ENCODE measurements around the gene ELMO3. TPM values are rescaled to one million over a fixed set of nuclear protein-coding genes. Genes with fewer than 3 reads are reported as not detected.

ELMO3 gene
- total RNA-seq, 2 experiments from 2014 or later = 7.6 to 7.8 TPM

GRCh38 chr16:67228905-67229304 is 30.0 kb downstream of the ELMO3 start:
- H2AFZ ChIP-seq (ENCODE audit: low read length) = no peak overlapping the region
- no peak overlapping the region for H3K4me2 ChIP-seq (ENCODE audit: low read length)
- no TSS peak for BruUV-seq (replicated peaks)
- H3K4me3 ChIP-seq (ENCODE audit: low read depth, low read length, poor library complexity, severe bottlenecking) = no peak overlapping the region
- H4K20me1 ChIP-seq (ENCODE audit: insufficient read depth, low read length) = no peaks in the 10 kb centered on the region
- intact Hi-C loops (cut with micrococcal nuclease; ENCODE audit: unreplicated experiment) = loop anchor here (5.0 kb wide), 1 partner anchor 212 kb away; no protein-coding TSS in a partner anchor
- H3K4me1 ChIP-seq (ENCODE audit: insufficient read depth, low read length, poor library complexity, severe bottlenecking) = peaks cover 18% of the 10 kb centered on the region
- POLR2A ChIA-PET = interaction anchor here (1.3 to 1.8 kb wide), 2 partner anchors 16 to 19 kb away, joined by 3 to 8 read pairs; partner anchors contain the start of gene FHOD1
- H3K27ac ChIP-seq (ENCODE audit: low read depth, low read length, poor library complexity, severe bottlenecking) = no peak overlapping the region
- CTCF ChIA-PET (ENCODE audit: unreplicated experiment) = no interaction called here
- H3K36me3 ChIP-seq (ENCODE audit: insufficient read depth, low read length) = peaks cover 50% of the 10 kb centered on the region
- DNase-seq (ENCODE audit: low spot score) = no peak
- no peaks in the 10 kb centered on the region for H3K9me2 ChIP-seq (ENCODE audit: insufficient read depth, low read length)
- no peak for TF ChIP-seq EZH2phosphoT487 (IDR thresholded peaks at IDR 0.05; ENCODE audit: borderline replicate concordance, low read depth, low read length)
- TF ChIP-seq, protein P1, sequence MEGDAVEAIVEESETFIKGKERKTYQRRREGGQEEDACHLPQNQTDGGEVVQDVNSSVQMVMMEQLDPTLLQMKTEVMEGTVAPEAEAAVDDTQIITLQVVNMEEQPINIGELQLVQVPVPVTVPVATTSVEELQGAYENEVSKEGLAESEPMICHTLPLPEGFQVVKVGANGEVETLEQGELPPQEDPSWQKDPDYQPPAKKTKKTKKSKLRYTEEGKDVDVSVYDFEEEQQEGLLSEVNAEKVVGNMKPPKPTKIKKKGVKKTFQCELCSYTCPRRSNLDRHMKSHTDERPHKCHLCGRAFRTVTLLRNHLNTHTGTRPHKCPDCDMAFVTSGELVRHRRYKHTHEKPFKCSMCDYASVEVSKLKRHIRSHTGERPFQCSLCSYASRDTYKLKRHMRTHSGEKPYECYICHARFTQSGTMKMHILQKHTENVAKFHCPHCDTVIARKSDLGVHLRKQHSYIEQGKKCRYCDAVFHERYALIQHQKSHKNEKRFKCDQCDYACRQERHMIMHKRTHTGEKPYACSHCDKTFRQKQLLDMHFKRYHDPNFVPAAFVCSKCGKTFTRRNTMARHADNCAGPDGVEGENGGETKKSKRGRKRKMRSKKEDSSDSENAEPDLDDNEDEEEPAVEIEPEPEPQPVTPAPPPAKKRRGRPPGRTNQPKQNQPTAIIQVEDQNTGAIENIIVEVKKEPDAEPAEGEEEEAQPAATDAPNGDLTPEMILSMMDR (conservative IDR thresholded peaks at IDR 0.05; ENCODE audit: low read length) = no peak
- H3K79me2 ChIP-seq (ENCODE audit: insufficient read depth, low read depth, low read length) = peaks cover 13% of the 10 kb centered on the region
- no peaks in the 10 kb centered on the region for H3K9me3 ChIP-seq (ENCODE audit: low read length)

DNA sequence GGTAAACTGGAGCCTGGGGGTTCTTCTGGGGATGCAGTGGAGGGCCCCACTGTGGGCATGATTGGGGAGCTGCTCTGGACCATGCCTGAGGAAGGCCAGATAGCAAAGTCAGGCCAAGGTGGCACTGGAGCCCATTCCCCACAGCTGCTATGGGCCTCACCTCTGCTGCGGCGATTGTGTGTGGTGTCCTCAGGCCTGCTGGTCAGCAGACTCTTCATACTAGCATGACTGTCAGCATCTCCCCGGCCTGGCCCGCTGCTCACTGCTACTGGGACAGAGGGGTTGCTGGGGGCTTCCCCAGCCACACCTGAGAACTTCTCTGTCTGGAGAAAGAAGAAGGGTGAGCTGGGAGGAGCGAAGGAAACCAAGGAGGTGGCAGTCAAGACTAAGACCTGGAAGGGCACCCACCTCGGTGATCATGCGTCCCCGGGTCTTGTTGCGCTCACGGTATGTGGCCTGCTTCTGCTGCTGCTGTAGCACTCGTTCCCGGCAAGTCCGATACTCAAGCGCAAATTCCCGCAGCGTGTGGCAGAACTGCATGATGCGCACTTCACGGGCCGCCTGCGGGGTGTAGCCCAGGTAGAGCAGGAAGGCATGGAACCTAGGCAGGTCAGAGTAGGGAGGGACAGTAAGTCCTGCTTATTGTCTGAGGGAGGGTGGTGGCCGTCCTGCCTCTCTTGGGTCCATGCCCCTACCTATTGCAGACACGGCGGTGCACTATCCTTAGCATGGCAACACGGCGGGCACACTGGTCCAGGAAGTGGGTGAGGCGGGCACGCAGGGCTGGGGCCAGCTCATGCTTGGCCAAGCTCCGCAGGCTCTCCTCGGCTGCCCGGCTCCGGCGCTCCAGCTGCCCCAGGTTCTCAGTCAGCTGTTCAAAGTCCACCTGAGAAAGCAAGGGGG is 31.2 kb downstream of the ELMO3 start:
- Histone ChIP-seq H3K9me2 (ENCODE audit: insufficient read depth, low read length) (no peaks in the 10 kb centered on the region), H4K20me1 (ENCODE audit: insufficient read depth, low read length) (no peaks in the 10 kb centered on the region), H3K27ac (ENCODE audit: low read depth, low read length, poor library complexity, severe bottlenecking) (no peak overlapping the region), H3K36me3 (ENCODE audit: insufficient read depth, low read length) (peaks cover 50% of the 10 kb centered on the region), H2AFZ (ENCODE audit: low read length) (no peak overlapping the region), H3K79me2 (ENCODE audit: insufficient read depth, low read depth, low read length) (peaks cover 13% of the 10 kb centered on the region), H3K9me3 (ENCODE audit: low read length) (no peaks in the 10 kb centered on the region), H3K4me1 (ENCODE audit: insufficient read depth, low read length, poor library complexity, severe bottlenecking) (peaks cover 18% of the 10 kb centered on the region), H3K4me2 (ENCODE audit: low read length) (no peak overlapping the region), H3K4me3 (ENCODE audit: low read depth, low read length, poor library complexity, severe bottlenecking) (no peak overlapping the region)
- CTCF ChIA-PET (ENCODE audit: unreplicated experiment) = no interaction called here
- BruUV-seq (replicated peaks) = no TSS peak
- POLR2A ChIA-PET = interaction anchor here (1.3 kb wide), 1 partner anchor 15 kb away, joined by 3 read pairs; no protein-coding TSS in a partner anchor
- TF ChIP-seq, protein P1 (conservative IDR thresholded peaks at IDR 0.05; ENCODE audit: low read length) = no peak
- TF ChIP-seq EZH2phosphoT487 (IDR thresholded peaks at IDR 0.05; ENCODE audit: borderline replicate concordance, low read depth, low read length) = no peak
- no peak for DNase-seq (ENCODE audit: low spot score)
- intact Hi-C loops (cut with micrococcal nuclease; ENCODE audit: unreplicated experiment) = loop anchor here (5.0 kb wide), 1 partner anchor 213 kb away; no protein-coding TSS in a partner anchor
